Neural cell (in vitro differentiated cells): Measurements from ENCODE around the gene MRPL1.

Source experiments
- CTCF ChIP-seq: fragments of 450-650 bp; IDR thresholded peaks from 2 replicates; pipeline ENCODE4 v1.5.1; 2014; ENCODE audit warnings: antibody characterized with exemption, mild to moderate bottlenecking, moderate library complexity; ENCODE audit not compliant: poor library complexity, severe bottlenecking
- EP300 ChIP-seq: fragments of 450-650 bp; conservative IDR thresholded peaks from 2 replicates; pipeline ENCODE4 v1.6.1; 2014; ENCODE audit warnings: antibody characterized with exemption, mild to moderate bottlenecking, moderate library complexity; ENCODE audit not compliant: poor library complexity, severe bottlenecking
- EZH2 ChIP-seq: fragments of 200-600, 300-800 bp; shearing (Covaris generic), sonication (generic); IDR thresholded peaks from 2 replicates; pipeline ENCODE4 v1.6.1; 2014; ENCODE audit warnings: antibody characterized with exemption, low read length, borderline replicate concordance, mild to moderate bottlenecking; ENCODE audit not compliant: insufficient read depth, poor library complexity, severe bottlenecking
- MXI1 ChIP-seq: fragments of 450-650 bp; conservative IDR thresholded peaks from 2 replicates; pipeline ENCODE4 v1.6.1; 2014; ENCODE audit warnings: antibody characterized with exemption, mild to moderate bottlenecking; ENCODE audit not compliant: poor library complexity, severe bottlenecking
- POLR2AphosphoS5 ChIP-seq: IDR thresholded peaks from 2 replicates; pipeline ENCODE4 v1.6.1; 2012
- RAD21 ChIP-seq: fragments of 450-650 bp; conservative IDR thresholded peaks from 2 replicates; pipeline ENCODE4 v1.6.1; 2014; ENCODE audit warnings: antibody characterized with exemption, mild to moderate bottlenecking, moderate library complexity
- REST ChIP-seq: IDR thresholded peaks from 2 replicates; pipeline ENCODE4 v1.6.1; 2012; ENCODE audit warnings: borderline replicate concordance
- SMC3 ChIP-seq: fragments of 450-650 bp; conservative IDR thresholded peaks from 2 replicates; pipeline ENCODE4 v1.6.1; 2014; ENCODE audit warnings: antibody characterized with exemption, mild to moderate bottlenecking, moderate library complexity; ENCODE audit not compliant: poor library complexity
- TAF1 ChIP-seq: IDR thresholded peaks from 2 replicates; pipeline ENCODE4 v1.6.1; 2012; ENCODE audit warnings: low read depth

DNA sequence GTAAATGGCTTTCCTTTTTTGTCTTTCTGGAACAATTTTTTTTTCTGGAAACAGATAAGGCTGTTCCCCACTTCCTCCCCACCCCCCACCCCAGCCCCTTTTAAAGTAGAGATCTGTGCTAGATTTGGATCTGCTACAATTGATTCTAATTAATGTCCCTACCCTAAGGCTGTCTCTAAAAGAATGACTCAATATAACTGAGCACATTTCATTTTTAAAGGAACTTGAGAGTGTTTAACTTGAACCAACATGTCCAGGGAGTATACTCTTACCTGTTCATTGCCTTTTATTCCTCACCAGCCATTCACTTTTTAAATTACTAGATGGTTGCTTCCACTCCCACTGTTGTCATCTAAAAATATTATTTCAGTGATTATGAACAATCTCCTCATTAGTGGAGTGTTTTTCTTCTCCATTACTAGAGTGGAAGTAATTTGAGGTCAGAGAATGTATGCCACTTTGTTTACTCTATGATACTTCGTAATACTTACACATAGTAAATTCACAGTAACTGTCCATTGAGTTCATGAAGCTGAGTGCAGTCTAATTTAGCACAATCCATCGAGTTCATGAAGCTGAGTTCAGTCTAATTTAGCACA, 29.4 kb upstream of the MRPL1 start:
- TF ChIP-seq POLR2AphosphoS5 = no peak
- no peak for TF ChIP-seq CTCF
- no peak for TF ChIP-seq EZH2
- no peak for TF ChIP-seq EP300
- TF ChIP-seq TAF1 = no peak
- TF ChIP-seq MXI1 = no peak
- no peak for TF ChIP-seq SMC3
- no peak for TF ChIP-seq REST
- no peak for TF ChIP-seq RAD21
